HAP-1 (cell line): ENCODE measurements around the gene C12orf43.

Experiments used
- DNase-seq, 2 experiments: peaks; one replicate each; pipeline ENCODE4 v3.0.0-alpha.2; 2016 to 2020; ENCODE audit warnings: low spot score in 2 of 2
- H3K27me3 ChIP-seq: fragments of 250-450 bp; sonication (Bioruptor Pico); 2 replicates; pipeline ENCODE4 v1.5.1; 2020; ENCODE audit warnings: low read depth, mild to moderate bottlenecking, moderate library complexity
- H3K36me3 ChIP-seq: fragments of 250-450 bp; sonication (Bioruptor Pico); replicated peaks from 2 replicates; pipeline ENCODE4 v1.5.1; 2020; ENCODE audit warnings: mild to moderate bottlenecking
- H3K4me1 ChIP-seq: fragments of 250-450 bp; sonication (Bioruptor Pico); 2 replicates; pipeline ENCODE4 v1.5.1; 2020; ENCODE audit warnings: mild to moderate bottlenecking
- H3K4me3 ChIP-seq: fragments of 250-450 bp; sonication (Bioruptor Pico); 2 replicates; pipeline ENCODE4 v1.5.1; 2020; ENCODE audit warnings: mild to moderate bottlenecking, moderate library complexity
- H3K9me3 ChIP-seq: fragments of 250-450 bp; sonication (Bioruptor Pico); 2 replicates; pipeline ENCODE4 v1.5.1; 2020; ENCODE audit warnings: mild to moderate bottlenecking, moderate library complexity
- in situ Hi-C: fragments of 300-500 bp; cut with MboI; formaldehyde crosslinking; loops from 3 replicates; pipeline ENCODE4 v1.14.3; 2020; ENCODE audit warnings: low sequenced_read_pairs, inconsistent platforms, mixed read lengths

The C12orf43 gene

DNA sequence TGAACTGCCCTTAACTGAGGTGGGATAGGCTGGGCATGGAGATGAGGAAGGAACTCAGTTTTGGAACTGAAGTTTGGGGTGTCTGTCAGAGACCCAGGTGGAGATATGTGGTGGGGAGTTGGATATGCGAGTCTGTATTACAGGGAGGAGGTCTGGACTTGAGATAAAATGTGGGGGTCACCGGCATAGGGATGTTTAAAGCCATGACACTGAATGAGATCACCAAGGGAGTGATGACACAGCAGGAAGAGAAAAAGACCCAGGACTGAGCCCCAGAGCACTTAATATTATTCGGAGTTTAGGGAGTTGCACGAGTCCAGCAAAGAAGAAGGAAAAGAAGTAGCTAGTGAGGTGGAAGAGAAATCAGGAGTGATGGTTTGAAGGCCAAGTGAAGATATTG is 26.8 kb upstream of the C12orf43 start:
- in situ Hi-C loops: no loop called here
- Histone ChIP-seq H3K9me3 (no peaks in the 10 kb centered on the region), H3K4me3 (no peak overlapping the region), H3K4me1 (no peaks in the 10 kb centered on the region), H3K36me3 (no peaks in the 10 kb centered on the region), H3K27me3 (peaks cover 16% of the 10 kb centered on the region; the same call in 1 of the 2 replicates)
- no peak for DNase-seq

DNA sequence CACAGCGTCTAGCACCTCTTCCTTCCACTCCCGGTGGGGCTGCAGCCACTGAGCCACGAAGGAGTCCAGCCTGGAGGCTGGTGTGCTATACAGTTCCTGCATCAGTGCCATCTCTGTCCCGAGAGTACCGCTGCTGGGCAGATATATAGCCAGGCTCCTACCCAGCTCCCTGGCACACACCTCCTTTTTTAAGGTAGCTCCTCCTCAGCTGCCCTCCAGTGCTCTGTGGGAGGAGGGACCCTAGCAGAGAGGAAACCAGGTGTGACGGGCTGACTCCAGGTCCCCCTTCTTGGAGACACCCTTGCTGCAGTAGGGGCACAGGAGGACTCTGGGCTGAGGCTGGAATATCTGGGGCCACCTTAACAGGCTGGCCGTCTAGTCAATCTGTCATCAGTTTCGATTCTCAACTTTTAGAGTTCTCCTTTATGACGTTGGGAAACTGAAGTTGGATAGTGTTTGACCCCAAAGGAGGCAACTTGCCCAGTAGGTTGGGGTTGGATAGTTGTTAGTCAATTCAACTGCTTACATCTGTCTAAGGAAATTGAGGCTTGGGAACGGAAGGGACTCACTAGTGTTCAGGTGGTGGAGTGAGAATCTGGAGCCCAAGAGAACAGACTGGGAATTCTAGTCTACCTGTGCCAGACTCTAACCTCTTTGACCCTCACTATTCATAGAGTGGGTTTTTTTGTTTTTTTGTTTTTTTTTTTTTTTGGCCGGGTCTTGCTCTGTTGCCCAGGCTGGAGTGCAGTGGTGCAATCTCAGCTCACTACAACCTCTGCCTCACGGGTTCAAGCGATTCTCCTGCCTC is 22.8 kb upstream of the C12orf43 start, which contains the start of gene OASL:
Gene OASL (minus strand): TSS at position 386 of the 808 bp plus-strand sequence. CDS start 275 bp downstream, at position 111.
- DNase-seq: no peak
- Histone ChIP-seq H3K27me3 (peaks cover 12% of the 10 kb centered on the region; the same call in 1 of the 2 replicates), H3K4me1 (no peaks in the 10 kb centered on the region), H3K36me3 (no peaks in the 10 kb centered on the region), H3K4me3 (no peak within 1 kb of the TSS), H3K9me3 (no peaks in the 10 kb centered on the region)
- in situ Hi-C loops: no loop called here

DNA sequence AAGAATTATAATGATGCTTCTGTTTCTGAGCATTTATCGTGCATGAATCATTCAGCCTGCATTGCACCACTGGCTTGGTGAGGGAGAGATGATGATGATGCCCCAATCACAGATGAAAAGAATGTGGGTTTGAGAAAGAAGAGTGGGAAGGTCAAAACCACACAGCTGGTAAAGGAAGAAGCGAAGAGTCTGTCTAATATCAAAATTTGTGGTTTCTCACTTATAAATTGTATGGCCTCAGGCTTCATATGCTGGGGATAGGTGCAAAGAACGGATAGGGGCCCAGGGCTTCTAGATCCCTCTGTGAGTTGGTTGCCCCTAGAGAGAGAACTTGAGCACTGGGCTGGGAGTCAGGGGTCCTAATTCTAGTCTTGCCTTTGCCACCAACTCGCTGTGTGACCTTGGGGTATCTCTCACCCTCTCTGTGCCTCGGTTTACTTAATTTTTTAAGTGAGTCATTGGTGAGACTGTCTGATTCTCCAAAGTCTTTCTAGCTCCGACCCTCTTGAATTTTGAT is 20.6 kb upstream of the C12orf43 start:
- in situ Hi-C loops: no loop called here
- H3K9me3 ChIP-seq: no peaks in the 10 kb centered on the region
- H3K4me3 ChIP-seq: no peak overlapping the region
- DNase-seq: no peak
- H3K4me1 ChIP-seq: no peaks in the 10 kb centered on the region
- H3K27me3 ChIP-seq: peaks cover 9% of the 10 kb centered on the region; the same call in 1 of the 2 replicates
- no peaks in the 10 kb centered on the region for H3K36me3 ChIP-seq

DNA sequence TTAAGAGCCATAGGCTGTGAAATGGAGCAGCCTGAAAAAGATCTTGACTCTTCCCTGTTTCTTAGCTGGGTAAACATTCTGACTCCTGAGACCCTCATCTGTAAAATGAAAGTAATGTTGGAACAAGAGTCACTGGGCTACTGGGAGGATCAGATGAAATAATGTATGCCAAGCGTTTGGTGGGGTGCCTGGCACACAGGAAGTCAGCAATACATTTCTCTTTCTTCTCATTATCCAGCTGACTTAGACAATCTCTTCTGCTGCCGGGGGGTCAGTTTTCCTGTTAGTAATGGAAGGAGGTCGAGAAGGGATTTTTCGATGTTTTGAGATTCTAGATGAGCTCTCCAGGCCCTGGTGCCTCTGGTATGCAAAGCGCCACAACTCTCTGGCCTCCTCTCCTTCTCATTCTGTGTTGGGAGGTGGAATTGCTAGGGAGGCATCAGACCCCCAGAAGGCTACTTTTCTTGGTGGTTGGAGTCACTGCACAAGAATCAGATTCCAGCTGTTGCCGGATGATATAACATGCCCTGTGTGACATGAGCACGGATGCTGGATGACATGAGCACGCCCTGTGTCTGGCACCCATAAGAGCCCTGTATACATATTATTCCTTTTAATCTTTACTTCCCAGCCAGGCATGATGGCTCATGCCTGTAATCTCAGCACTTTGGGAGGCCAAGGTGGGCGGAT is 18.5 kb upstream of the C12orf43 start:
- no peaks in the 10 kb centered on the region for H3K36me3 ChIP-seq
- no peaks in the 10 kb centered on the region for H3K4me1 ChIP-seq
- in situ Hi-C loops: no loop called here
- no peaks in the 10 kb centered on the region for H3K9me3 ChIP-seq
- no peak for DNase-seq
- H3K27me3 ChIP-seq: peaks cover 9% of the 10 kb centered on the region; the same call in 1 of the 2 replicates
- no peak overlapping the region for H3K4me3 ChIP-seq

DNA sequence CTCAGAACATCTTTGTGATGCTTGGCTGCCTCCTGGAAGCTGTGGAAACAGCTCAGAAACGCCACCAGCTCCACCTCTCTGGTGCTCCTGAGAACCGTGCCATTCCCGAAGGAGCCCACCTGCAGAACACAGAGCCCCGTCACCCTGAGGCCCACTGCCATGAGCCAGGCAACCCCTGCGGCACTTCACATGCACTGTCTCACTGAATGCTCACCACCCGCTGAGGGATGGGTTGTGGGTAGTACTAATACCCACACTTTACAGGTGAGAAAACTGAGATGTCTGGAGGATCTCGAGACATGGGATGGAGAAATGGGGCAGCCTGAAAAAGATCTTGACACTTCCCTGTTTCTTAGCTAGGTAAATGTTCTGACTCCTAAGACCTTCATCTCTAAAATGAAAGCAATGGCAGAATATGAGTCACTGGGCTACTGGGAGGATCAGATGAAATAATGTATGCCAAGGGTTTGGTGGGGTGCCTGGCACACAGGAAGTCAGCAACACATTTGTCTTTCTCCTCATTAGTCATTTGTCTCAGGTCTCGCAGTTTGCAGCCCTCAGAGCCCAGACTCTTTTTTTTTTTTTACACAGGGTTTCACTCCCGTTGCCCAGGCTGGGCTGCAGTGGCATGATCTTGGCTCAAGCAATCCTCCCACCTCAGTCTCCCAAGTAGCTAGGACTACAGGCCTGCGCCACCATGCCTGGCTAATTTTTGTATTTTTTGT is 17.5 kb upstream of the C12orf43 start:
- H3K4me3 ChIP-seq: no peak overlapping the region
- no peak for DNase-seq

DNA sequence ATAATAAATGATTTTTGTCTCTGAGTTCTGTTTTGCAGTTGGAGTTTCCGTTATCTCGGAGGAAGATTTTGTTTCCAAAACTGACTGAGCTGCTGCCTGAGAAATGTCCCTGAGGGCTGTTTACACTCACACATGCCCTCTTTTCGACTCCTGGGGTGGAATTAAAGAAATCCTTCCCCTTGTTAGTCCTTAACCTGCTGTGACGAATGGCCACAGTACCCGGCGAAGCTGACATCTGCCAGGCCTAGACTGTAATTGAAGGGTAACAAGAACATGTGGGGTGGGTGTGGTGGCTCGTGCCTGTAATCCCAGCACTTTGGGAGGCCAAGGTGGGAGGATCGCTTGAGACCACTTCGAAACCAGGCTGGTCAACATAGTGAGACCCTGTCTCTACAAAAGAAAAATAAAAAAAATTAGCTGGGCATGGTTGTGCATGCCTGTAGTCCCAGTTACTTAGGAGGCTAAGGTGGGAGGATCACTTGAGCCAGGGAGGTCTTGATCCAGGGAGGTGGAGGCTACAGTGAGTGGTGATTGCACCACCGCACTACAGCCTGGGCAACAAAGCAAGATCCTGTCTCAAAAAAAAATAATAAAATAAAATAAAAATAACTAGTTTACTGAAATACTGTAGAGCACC is 14.4 kb upstream of the C12orf43 start:
- Histone ChIP-seq H3K27me3 (no peaks in the 10 kb centered on the region), H3K9me3 (no peaks in the 10 kb centered on the region), H3K4me1 (no peaks in the 10 kb centered on the region), H3K36me3 (no peaks in the 10 kb centered on the region), H3K4me3 (no peak overlapping the region)
- DNase-seq: no peak
- in situ Hi-C loops: no loop called here

More for the DNA sequence above, 17.5 kb upstream of the C12orf43 start:
- Histone ChIP-seq H3K4me1 (no peaks in the 10 kb centered on the region), H3K36me3 (no peaks in the 10 kb centered on the region), H3K27me3 (peaks cover 9% of the 10 kb centered on the region; the same call in 1 of the 2 replicates), H3K9me3 (no peaks in the 10 kb centered on the region)
- in situ Hi-C loops: no loop called here

DNA sequence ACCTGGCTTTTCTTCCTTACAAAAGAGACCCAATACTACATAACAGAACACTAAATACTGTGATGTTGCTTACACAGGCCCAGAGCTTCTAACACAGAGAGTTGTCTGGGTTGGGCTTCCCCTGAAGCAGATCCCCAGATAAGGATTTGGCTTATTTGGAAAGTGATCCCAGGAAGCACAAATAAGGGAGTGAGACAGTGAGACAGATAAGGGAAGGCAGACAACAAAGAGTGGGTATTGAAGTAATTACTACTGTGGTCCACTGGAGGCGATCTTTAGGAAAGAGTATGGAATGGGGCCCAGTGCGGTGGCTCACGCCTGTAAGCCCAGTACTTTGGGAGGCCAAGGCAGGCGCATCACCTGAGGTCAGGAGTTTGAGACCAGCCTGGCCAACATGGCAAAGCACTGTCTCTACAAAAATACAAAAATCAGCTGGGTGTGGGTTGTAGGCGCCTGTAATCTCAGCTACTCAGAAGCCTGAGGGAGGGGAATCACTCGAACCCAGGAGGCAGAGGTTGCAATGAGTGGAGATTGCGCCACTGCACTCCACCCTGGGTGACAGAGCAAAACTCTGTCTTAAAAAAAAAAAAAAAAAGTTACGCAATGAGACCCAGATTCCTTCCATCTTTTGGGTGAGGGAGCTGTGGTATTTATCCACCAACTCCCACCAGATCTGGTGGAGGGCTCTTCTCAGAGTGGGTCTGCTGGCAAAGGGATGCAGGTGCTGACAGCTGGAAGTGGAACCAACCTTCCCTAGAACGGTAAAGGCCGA is 10.2 kb upstream of the C12orf43 start:
- no peaks in the 10 kb centered on the region for H3K27me3 ChIP-seq
- in situ Hi-C loops: no loop called here
- no peak overlapping the region for H3K4me3 ChIP-seq
- H3K4me1 ChIP-seq: no peaks in the 10 kb centered on the region
- DNase-seq: no peak
- no peaks in the 10 kb centered on the region for H3K9me3 ChIP-seq
- no peaks in the 10 kb centered on the region for H3K36me3 ChIP-seq

DNA sequence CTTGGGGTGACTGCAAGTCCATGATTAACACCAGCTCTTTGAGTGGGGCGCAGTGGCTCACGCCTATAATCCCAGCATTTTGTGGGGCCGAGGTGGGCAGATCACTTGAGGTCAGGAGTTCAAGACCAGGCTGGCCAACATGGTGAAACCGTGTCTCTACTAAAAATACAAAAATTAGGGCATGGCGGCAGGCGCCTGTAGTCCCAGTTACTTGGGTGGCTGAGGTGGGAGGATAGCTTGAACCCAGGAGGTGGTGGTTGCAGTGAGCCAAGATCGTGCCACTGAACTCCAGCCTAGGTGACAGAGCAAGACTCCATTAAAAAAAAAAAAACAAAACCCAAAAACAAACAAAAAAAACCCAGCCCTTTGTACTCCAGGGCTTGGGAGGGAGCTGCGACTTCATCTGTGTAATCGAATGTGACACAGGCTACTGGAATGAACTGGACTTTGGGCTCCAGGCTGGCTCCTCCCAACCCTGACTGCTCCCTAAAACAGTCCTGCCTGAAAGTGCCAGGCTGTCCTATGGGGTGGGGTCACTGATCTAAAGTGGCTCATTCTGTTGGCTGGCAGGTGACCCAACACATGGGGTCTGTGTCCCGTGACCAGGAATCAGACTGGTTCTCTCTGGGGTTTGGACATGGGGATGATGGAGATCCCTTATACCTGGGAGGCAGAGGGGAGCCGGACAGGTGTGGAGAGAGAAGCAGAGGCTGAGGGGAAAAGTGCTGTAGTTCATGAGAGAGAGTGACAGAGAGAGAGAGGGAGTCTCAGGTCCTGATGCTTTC is 9.3 kb upstream of the C12orf43 start:
- Histone ChIP-seq H3K36me3 (no peaks in the 10 kb centered on the region), H3K9me3 (no peaks in the 10 kb centered on the region), H3K27me3 (no peaks in the 10 kb centered on the region), H3K4me1 (no peaks in the 10 kb centered on the region), H3K4me3 (no peak overlapping the region)
- in situ Hi-C loops: no loop called here
- no peak for DNase-seq

DNA sequence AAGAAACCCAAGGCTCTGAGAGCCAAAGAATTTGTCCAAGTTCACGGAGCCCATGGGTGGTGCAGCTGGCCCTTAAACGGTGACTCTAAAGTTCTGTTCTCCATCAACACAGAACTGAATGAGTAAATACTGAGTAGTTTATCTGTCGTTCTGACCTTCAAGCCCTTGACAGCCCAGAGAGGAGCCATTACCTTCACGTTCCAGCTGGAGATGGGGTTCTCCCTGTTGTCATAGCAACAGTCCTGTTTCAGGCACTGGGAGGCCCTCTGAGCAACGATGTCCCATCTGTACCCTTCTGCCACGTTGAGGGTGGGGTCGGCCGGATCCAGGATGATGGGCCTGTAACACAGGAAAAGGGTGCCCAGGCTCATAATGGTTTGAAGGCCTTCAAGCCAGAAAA is 7.5 kb upstream of the C12orf43 start:
- Histone ChIP-seq H3K9me3 (no peaks in the 10 kb centered on the region), H3K27me3 (no peaks in the 10 kb centered on the region), H3K4me3 (no peak overlapping the region), H3K4me1 (no peaks in the 10 kb centered on the region), H3K36me3 (no peaks in the 10 kb centered on the region)
- in situ Hi-C loops: no loop called here
- DNase-seq: no peak

DNA sequence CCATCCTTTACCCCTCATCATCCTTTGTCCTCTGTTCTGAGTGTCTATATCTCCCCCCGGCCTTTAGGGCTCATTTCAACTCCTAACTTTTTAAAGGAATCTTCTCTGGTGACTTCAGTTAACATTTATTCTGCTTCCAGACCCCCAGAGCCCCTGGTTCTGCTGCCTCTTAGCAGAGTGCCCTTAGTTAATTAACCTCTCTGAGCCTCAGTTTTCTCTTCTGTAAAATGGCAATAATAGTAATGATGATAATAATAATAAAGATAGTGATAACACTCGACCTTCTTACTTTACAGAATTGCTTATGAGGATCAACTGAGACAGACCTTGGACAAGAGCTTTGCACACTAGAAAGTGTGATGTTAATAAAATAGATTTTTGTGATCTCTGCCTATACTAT is 6.4 kb upstream of the C12orf43 start:
- Histone ChIP-seq H3K27me3 (no peaks in the 10 kb centered on the region), H3K4me1 (no peaks in the 10 kb centered on the region), H3K9me3 (no peaks in the 10 kb centered on the region), H3K4me3 (no peak overlapping the region), H3K36me3 (no peaks in the 10 kb centered on the region)
- in situ Hi-C loops: no loop called here
- DNase-seq: no peak

DNA sequence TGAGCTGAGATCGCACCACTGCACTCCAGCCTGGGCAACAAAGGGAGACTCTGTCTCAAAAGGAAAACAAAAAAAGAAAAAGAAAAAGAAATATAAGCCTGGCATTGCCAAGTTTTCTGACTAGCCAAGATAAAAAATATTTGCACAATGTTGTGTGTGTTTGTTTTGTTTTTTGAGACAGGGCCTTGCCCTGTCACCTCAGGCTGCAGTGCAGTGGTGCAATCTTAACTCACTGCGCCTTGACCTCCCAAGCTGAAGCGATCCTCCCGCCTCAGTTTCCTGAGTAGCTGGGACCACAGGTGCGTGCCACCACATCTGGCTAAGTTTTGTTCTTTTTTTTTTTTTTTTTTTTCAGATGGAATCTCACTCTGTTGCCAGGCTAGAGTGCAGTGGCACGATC is 5.5 kb upstream of the C12orf43 start:
- no peaks in the 10 kb centered on the region for H3K4me1 ChIP-seq
- H3K36me3 ChIP-seq: no peaks in the 10 kb centered on the region
- no peak for DNase-seq
- H3K9me3 ChIP-seq: no peaks in the 10 kb centered on the region
- no peak overlapping the region for H3K4me3 ChIP-seq
- in situ Hi-C loops: no loop called here
- no peaks in the 10 kb centered on the region for H3K27me3 ChIP-seq

DNA sequence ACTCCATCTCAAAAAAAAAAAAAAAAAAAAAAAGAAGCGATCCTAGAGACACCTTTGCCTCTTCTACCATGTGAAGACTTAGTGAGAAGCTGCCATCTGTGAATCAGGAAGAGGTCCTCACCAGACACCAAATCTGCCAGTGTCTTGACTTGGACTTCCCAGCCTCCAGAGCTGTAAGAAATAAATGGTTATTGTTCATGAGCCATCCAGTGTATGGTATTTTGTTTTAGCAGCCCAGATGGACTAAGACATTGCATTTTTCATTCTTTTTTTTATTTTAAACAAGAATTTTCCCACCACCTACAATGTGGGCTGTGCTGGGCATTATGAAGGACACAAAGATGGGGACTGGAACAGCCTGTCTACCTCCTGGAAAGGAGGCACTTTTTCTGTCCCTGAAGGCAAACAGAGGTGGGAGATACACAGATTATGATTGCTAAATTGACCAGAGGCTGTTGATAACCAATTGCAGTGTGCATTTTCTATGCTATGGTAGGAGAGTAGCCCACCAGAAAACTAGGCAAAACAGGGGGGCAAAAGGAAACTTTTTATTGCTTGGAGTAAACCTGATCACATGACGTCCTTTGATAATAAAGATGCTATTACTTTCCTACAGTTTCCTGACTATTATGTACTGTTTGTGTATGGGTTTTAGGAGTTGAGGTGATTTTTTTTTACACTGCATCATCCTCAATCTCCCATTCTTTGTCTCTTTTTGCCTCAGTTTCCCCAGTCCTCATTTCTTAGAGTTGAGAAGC is 2.8 kb upstream of the C12orf43 start:
- DNase-seq: no peak
- H3K36me3 ChIP-seq: no peaks in the 10 kb centered on the region; the same call in 1 of the 2 replicates
- in situ Hi-C loops: no loop called here
- H3K4me3 ChIP-seq: no peak overlapping the region
- H3K9me3 ChIP-seq: no peaks in the 10 kb centered on the region
- no peaks in the 10 kb centered on the region for H3K27me3 ChIP-seq
- peaks cover 6% of the 10 kb centered on the region; the same call in 1 of the 2 replicates for H3K4me1 ChIP-seq
